Loucy (cell line): Measurements from ENCODE around the gene ARHGAP15.

Experiments used
- H2AFZ ChIP-seq: fragments of 200-600 bp; sonication (generic); 2 replicates; pipeline ENCODE4 v1.6.0; 2016; ENCODE audit warnings: antibody characterized with exemption, mild to moderate bottlenecking, low read length, moderate library complexity
- H3F3A ChIP-seq: fragments of 200-600 bp; 2 replicates; pipeline ENCODE4 v1.6.0; 2016; ENCODE audit warnings: antibody characterized with exemption, low read depth, mild to moderate bottlenecking
- H3K27me3 ChIP-seq: fragments of 200-600 bp; sonication (generic); 2 replicates; pipeline ENCODE4 v1.6.1; 2014; ENCODE audit warnings: low read length, mild to moderate bottlenecking; ENCODE audit not compliant: insufficient read depth, poor library complexity, severe bottlenecking
- H3K36me3 ChIP-seq: fragments of 200-600 bp; sonication (generic); 2 replicates; pipeline ENCODE4 v1.6.1; 2016; ENCODE audit warnings: low read length; ENCODE audit not compliant: insufficient read depth
- H3K4me1 ChIP-seq: fragments of 200-600 bp; sonication (generic); 2 replicates; pipeline ENCODE4 v1.5.1; 2014; ENCODE audit warnings: low read length, mild to moderate bottlenecking; ENCODE audit not compliant: insufficient read depth, poor library complexity, severe bottlenecking
- H3K4me2 ChIP-seq: fragments of 200-600 bp; sonication (generic); 2 replicates; pipeline ENCODE4 v1.6.0; 2014; ENCODE audit warnings: antibody characterized with exemption, low read length, low read depth, mild to moderate bottlenecking; ENCODE audit not compliant: poor library complexity, severe bottlenecking
- H3K4me3 ChIP-seq: fragments of 200-600 bp; sonication (generic); 2 replicates; pipeline ENCODE4 v1.5.1; 2014; ENCODE audit warnings: low read length, mild to moderate bottlenecking, mixed read lengths; ENCODE audit not compliant: poor library complexity, severe bottlenecking
- H3K79me2 ChIP-seq: fragments of 200-600 bp; sonication (generic); 2 replicates; pipeline ENCODE4 v1.6.1; 2014; ENCODE audit warnings: low read length; ENCODE audit not compliant: insufficient read depth
- H3K9ac ChIP-seq: fragments of 200-600 bp; sonication (generic); 2 replicates; pipeline ENCODE4 v1.6.0; 2014; ENCODE audit warnings: mild to moderate bottlenecking, low read depth, low read length, moderate library complexity; ENCODE audit not compliant: poor library complexity, severe bottlenecking
- H3K9me2 ChIP-seq: fragments of 200-600 bp; sonication (generic); replicated peaks from 2 replicates; pipeline ENCODE4 v1.6.1; 2016; ENCODE audit warnings: low read depth, low read length, mixed read lengths
- H3K9me3 ChIP-seq: fragments of 200-600 bp; sonication (generic); 2 replicates; pipeline ENCODE4 v1.6.1; 2014; ENCODE audit warnings: mild to moderate bottlenecking, antibody characterized with exemption, low read length, low read depth; ENCODE audit not compliant: insufficient read depth
- H4K20me1 ChIP-seq: fragments of 200-600 bp; sonication (generic); 2 replicates; pipeline ENCODE4 v1.6.0; 2014; ENCODE audit warnings: antibody characterized with exemption, low read length, mild to moderate bottlenecking; ENCODE audit not compliant: insufficient read depth, poor library complexity, severe bottlenecking
- EZH2phosphoT487 ChIP-seq: fragments of 200-600 bp; IDR thresholded peaks from 2 replicates; pipeline ENCODE4 v1.6.1; 2018; ENCODE audit warnings: antibody characterized with exemption, mild to moderate bottlenecking, moderate library complexity, borderline replicate concordance
- TF ChIP-seq, protein P1 (sequence below): fragments of 200-600 bp; sonication (generic); conservative IDR thresholded peaks from 2 replicates; pipeline ENCODE4 v1.5.1; 2014; ENCODE audit warnings: mild to moderate bottlenecking, antibody characterized with exemption, low read length

Gene ARHGAP15

DNA sequence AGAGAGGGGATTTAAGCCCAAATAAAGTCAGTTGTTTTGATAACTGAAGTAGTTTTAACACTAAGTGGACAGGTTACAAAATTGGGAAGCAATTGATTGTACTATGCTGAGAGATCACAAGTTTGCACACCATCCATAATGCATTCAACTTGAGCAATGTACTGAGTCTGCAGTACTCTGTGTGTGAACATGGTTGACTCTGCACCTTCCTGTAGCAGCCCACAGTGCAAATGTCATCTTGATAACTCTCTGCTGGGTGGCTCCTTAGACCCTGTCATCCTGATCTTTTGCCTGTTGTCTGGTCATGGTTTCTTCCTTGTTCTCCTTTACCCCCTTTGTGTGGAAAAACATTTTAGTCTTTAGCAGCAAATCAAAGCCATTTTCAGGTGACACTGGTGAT is 168.0 kb downstream of the ARHGAP15 start:
- Histone ChIP-seq H3K4me3 (no peak overlapping the region), H2AFZ (no peak overlapping the region), H3K79me2 (peaks cover 61% of the 10 kb centered on the region; the same call in 1 of the 2 replicates), H3K9me2 (no peaks in the 10 kb centered on the region), H3K27me3 (no peaks in the 10 kb centered on the region), H3K9ac (no peak overlapping the region), H3F3A (no peaks in the 10 kb centered on the region), H4K20me1 (peaks cover 20% of the 10 kb centered on the region), H3K4me2 (no peak overlapping the region), H3K9me3 (no peaks in the 10 kb centered on the region), H3K36me3 (peaks cover 29% of the 10 kb centered on the region; the same call in 1 of the 2 replicates), H3K4me1 (no peaks in the 10 kb centered on the region)
- TF ChIP-seq, protein P1, sequence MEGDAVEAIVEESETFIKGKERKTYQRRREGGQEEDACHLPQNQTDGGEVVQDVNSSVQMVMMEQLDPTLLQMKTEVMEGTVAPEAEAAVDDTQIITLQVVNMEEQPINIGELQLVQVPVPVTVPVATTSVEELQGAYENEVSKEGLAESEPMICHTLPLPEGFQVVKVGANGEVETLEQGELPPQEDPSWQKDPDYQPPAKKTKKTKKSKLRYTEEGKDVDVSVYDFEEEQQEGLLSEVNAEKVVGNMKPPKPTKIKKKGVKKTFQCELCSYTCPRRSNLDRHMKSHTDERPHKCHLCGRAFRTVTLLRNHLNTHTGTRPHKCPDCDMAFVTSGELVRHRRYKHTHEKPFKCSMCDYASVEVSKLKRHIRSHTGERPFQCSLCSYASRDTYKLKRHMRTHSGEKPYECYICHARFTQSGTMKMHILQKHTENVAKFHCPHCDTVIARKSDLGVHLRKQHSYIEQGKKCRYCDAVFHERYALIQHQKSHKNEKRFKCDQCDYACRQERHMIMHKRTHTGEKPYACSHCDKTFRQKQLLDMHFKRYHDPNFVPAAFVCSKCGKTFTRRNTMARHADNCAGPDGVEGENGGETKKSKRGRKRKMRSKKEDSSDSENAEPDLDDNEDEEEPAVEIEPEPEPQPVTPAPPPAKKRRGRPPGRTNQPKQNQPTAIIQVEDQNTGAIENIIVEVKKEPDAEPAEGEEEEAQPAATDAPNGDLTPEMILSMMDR, result no peak
- no peak for TF ChIP-seq EZH2phosphoT487

GRCh38 chr2:143300536-143300935 is 171.3 kb downstream of the ARHGAP15 start:
- H2AFZ ChIP-seq, result no peak overlapping the region
- no peaks in the 10 kb centered on the region for H3K9me2 ChIP-seq
- H3K27me3 ChIP-seq, result no peaks in the 10 kb centered on the region
- no peak overlapping the region for H3K4me3 ChIP-seq
- no peak overlapping the region for H3K4me2 ChIP-seq
- H3K4me1 ChIP-seq, result no peaks in the 10 kb centered on the region
- H3K36me3 ChIP-seq, result peaks cover 19% of the 10 kb centered on the region; the same call in 1 of the 2 replicates
- no peaks in the 10 kb centered on the region for H3K9me3 ChIP-seq
- H4K20me1 ChIP-seq, result peaks cover 24% of the 10 kb centered on the region
- peaks cover 45% of the 10 kb centered on the region; the same call in 1 of the 2 replicates for H3K79me2 ChIP-seq
- H3K9ac ChIP-seq, result no peak overlapping the region
- TF ChIP-seq, protein P1, result no peak
- no peak for TF ChIP-seq EZH2phosphoT487
- no peaks in the 10 kb centered on the region for H3F3A ChIP-seq

GRCh38 chr2:143311426-143311825 is 182.2 kb downstream of the ARHGAP15 start:
- H4K20me1 ChIP-seq, result peaks cover 25% of the 10 kb centered on the region
- no peak overlapping the region for H3K4me3 ChIP-seq
- peaks cover 12% of the 10 kb centered on the region; the same call in 1 of the 2 replicates for H3K79me2 ChIP-seq
- H3F3A ChIP-seq, result no peaks in the 10 kb centered on the region
- peaks cover 13% of the 10 kb centered on the region for H3K4me1 ChIP-seq
- H3K27me3 ChIP-seq, result no peaks in the 10 kb centered on the region
- TF ChIP-seq EZH2phosphoT487, result no peak
- TF ChIP-seq, protein P1, result no peak
- H3K4me2 ChIP-seq, result no peak overlapping the region
- no peaks in the 10 kb centered on the region for H3K36me3 ChIP-seq
- H3K9me2 ChIP-seq, result no peaks in the 10 kb centered on the region
- H3K9me3 ChIP-seq, result no peaks in the 10 kb centered on the region
- no peak overlapping the region for H2AFZ ChIP-seq
- H3K9ac ChIP-seq, result no peak overlapping the region
